GM12865 (cell line): ENCODE measurements around the gene ADAMTS4.

Experiments used
- DNase-seq: peaks from one replicate; pipeline ENCODE4 v3.0.0; 2010; ENCODE audit warnings: low read depth
- H3K4me3 ChIP-seq: 2 replicates; pipeline ENCODE4 v1.5.1; 2011; ENCODE audit warnings: mild to moderate bottlenecking, low read depth, low read length, control low read depth
- TF ChIP-seq, protein P1 (sequence below): IDR thresholded peaks from 2 replicates; pipeline ENCODE4 v1.5.1; 2011; ENCODE audit warnings: low read length, control low read depth, low read depth, inconsistent platforms; ENCODE audit not compliant: insufficient read depth; ENCODE audit errors: missing control alignments

Gene ADAMTS4

DNA sequence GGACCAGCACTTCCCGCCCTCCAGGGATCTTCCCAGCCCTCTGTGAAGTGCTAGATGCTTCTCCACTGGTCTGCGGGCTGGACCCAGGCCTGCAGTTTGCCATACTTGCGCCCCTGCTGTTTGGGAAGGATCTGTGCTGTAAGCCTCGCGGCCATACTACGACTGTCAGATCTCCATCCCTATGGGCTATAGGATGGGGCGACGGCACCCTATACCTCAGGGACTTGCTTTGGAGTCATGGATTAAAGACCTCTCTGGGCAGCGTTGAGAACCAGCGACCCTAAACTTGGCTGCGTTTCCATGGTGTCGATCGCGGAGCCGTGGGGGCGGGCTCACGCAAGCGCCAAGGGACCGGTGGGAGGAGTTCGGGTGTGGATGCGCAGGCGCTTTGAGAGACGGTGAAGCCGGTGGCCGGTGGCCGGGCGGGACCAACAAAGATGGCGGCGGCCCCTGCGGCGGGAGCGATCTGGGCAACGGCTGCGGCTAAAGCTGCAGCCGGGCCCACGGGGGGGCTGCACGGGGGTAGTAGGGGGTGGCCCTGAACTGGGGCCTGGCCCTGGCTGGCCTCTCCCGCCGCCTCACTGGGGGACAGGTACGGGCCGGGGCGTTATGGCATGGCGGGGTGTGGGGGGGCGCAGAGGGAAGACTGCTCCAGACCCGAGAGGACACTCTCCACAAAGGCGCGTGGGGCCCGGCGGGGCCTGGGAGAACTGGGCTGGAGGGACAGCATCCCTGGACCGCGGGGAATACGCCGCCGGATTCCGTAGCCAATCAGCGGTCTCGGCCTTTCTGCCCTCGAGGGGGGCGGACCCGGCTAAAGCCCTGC lies 39.6 kb downstream of the ADAMTS4 start, which contains the start of gene USP21:
USP21 (plus strand) TSS at position 414 of the 826 bp plus-strand sequence. CDS start 1,141 bp downstream, outside the sequence.
- peak within 1 kb of the TSS; percentile 69 for H3K4me3 ChIP-seq
- DNase-seq, result peak; percentile 93
- TF ChIP-seq, protein P1, sequence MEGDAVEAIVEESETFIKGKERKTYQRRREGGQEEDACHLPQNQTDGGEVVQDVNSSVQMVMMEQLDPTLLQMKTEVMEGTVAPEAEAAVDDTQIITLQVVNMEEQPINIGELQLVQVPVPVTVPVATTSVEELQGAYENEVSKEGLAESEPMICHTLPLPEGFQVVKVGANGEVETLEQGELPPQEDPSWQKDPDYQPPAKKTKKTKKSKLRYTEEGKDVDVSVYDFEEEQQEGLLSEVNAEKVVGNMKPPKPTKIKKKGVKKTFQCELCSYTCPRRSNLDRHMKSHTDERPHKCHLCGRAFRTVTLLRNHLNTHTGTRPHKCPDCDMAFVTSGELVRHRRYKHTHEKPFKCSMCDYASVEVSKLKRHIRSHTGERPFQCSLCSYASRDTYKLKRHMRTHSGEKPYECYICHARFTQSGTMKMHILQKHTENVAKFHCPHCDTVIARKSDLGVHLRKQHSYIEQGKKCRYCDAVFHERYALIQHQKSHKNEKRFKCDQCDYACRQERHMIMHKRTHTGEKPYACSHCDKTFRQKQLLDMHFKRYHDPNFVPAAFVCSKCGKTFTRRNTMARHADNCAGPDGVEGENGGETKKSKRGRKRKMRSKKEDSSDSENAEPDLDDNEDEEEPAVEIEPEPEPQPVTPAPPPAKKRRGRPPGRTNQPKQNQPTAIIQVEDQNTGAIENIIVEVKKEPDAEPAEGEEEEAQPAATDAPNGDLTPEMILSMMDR, result no peak

DNA sequence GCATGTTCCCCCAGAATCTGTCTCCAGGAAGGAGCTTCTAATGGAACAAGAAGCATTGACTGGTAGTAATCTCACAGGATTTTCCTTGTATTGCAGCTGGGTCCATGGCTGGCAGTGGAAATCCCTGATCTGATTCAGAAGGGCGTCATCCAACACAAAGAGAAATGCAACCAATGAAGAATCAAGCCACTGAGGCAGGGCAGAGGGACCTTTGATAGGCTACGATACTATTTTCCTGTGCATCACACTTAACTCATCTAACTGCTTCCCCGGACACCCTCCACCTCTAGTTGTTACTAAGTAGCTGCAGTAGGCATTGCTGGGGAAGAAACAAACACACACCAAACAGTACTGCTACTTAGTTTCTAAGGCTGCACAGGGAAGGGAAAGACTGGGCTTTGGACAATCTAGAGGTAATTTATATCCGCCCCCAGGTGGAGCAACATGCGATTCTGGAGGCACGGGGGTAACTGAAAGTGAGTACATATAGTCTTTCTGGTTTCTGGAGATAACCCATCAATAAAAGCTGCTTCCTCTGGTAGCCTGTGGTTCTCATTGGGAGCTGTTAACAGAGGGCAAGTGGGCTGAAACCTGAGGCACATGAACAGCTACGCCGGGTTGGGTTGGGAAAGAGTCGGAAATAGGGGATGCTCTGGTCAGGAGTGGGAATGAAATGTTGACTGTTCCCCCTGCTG lies 40.4 kb downstream of the ADAMTS4 start:
- TF ChIP-seq, protein P1, result no peak
- no peak overlapping the region for H3K4me3 ChIP-seq
- DNase-seq, result no peak

DNA sequence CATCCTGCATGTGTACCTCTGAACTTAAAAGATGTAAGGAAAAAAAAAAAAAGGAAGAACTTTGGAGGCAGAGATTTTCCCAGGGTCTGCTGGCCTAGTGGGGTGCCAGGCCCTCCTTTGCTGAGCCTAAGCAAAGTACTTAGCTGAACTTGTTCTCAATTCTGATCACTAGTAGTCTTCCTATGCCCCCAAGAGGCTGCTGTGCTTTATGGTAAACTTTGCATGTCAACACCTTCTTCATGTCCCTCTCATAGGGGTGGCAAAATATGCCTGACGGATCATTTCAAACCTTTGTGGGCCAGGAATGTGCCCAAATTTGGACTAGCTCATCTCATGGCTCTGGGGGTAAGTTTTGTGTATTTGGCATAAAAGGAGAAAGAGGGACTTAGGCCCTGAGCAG lies 41.0 kb downstream of the ADAMTS4 start:
- DNase-seq, result no peak
- H3K4me3 ChIP-seq, result no peak overlapping the region
- TF ChIP-seq, protein P1, result no peak

DNA sequence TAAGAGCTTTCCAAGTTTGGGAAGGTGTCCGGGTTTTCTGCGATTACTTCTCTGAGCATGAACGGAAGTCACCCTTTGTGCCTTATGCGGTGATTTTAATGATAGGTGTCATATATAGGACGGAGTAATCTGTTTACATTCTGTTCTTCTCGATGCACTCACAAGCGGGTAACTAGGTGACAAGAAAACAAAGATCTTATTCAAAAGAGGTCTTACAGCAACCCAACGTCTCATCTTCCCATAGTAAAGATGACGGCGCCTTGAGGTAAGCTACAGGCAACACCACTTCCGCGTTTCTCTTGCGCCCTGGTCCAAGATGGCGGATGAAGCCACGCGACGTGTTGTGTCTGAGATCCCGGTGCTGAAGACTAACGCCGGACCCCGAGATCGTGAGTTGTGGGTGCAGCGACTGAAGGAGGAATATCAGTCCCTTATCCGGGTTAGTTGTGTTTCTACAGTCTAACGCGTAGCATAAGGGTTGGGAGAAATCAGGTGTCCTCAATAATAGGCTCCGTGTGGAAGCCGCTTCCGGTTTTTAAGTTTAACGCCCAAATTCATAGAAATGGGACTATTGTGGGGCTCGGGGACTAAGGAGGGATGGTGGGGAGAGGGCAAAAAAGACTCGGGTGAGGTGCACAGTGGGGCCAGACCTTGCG lies 45.0 kb downstream of the ADAMTS4 start, which contains the start of gene UFC1:
UFC1 (plus strand) TSS at position 297 of the 656 bp plus-strand sequence; CDS start at position 317, 20 bp downstream.
- peak; percentile 95 for DNase-seq
- H3K4me3 ChIP-seq, result peak within 1 kb of the TSS; percentile 95
- TF ChIP-seq, protein P1, result no peak

DNA sequence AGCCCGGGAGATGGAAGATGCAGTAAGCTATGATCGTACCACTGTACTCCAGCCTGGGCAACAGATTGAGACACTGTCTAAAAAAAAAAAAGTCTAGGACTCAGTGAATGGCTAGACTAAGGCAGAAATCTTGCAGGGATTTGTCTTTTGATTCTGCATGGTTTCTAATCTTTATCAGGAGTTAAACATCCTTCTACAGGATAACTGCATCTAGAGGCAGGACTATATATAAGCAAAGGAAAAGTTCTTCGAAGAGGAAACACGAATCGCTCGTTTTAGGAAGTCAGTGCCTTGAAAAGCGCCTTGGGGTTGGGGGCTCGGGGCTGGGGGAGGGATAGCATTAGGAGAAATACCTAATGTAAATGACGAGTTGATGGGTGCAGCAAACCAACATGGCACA lies 45.7 kb downstream of the ADAMTS4 start:
- TF ChIP-seq, protein P1, result no peak
- peak overlapping the region; percentile 95 for H3K4me3 ChIP-seq
- no peak for DNase-seq

DNA sequence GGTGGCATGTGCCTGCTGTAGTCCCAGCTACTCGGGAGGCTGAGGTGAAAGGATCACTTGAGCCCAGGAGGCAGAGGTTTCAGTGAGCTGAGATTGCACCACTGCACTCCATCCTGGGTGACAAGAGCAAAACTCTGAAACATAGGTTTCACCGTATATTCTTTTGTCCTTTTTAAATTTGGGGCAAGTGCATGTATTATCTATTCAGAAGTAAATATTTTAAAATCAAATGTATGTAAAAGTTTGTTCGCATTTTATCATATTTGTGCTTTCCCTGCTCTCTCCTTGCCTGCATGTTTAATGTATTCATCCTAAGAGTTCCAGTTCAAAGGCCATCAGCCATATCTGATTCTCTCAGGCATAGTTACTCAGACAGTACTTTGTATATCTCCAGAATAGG lies 53.0 kb downstream of the ADAMTS4 start:
- TF ChIP-seq, protein P1, result no peak
- no peak overlapping the region for H3K4me3 ChIP-seq
- DNase-seq, result no peak
